PC-3 (cell line): ENCODE results near the gene LGALS3BP. TPM values are rescaled to one million over a fixed set of nuclear protein-coding genes. Genes with fewer than 3 reads are reported as not detected.
"Not testable (repeated sequence)": the region's sequence is repeated elsewhere in the genome, so short reads cannot be mapped to it uniquely, and the experiment has no call there.

Source experiments
- ATAC-seq: fragments of 200-7000 bp; cut with Tn5 transposase; 2 replicates; pipeline ENCODE4 v1.9.1; 2020; ENCODE audit warnings: mild to moderate bottlenecking, moderate library complexity
- BruUV-seq: library from RNA; stranded (reverse); fragments of 400-500 nt; replicated peaks from 2 replicates; lab custom pipeline; 2021; lab: Mats Ljungman, UMichigan
- CTCF ChIA-PET: fragments of 300-600 bp; sonication (Branson Sonifier 250); formaldehyde crosslinking; loops from one replicate; lab custom pipeline; 2022; ENCODE audit warnings: antibody characterized with exemption; lab: Charles Lee
- POLR2A ChIA-PET: fragments of 300-600 bp; sonication (Branson Sonifier 250); formaldehyde crosslinking; loops from one replicate; lab custom pipeline; 2022; ENCODE audit warnings: antibody characterized with exemption; ENCODE audit not compliant: unreplicated experiment; lab: Charles Lee
- DNase-seq: peaks from one replicate; pipeline ENCODE4 v3.0.0-alpha.2; 2015
- H2AFZ ChIP-seq: fragments of 300-600 bp; sonication (generic); 2 replicates; pipeline ENCODE4 v1.6.0; 2016; ENCODE audit warnings: antibody characterized with exemption, low read length
- H3F3A ChIP-seq: fragments of 300-600 bp; sonication (generic); one replicate; pipeline ENCODE4 v1.6.0; 2017; ENCODE audit warnings: antibody characterized with exemption, low read length, control low read depth, mild to moderate bottlenecking; ENCODE audit not compliant: unreplicated experiment
- H3K27ac ChIP-seq: fragments of 300-600 bp; sonication (generic); 2 replicates; pipeline ENCODE4 v1.5.1; 2016; ENCODE audit warnings: mild to moderate bottlenecking, low read length
- H3K27me3 ChIP-seq: fragments of 300-600 bp; sonication (generic); 2 replicates; pipeline ENCODE4 v1.6.1; 2016; ENCODE audit warnings: low read length, mixed read lengths
- H3K36me3 ChIP-seq: fragments of 300-600 bp; sonication (generic); 2 replicates; pipeline ENCODE4 v1.6.1; 2016; ENCODE audit warnings: low read depth, mixed run types, low read length, mixed read lengths
- H3K4me1 ChIP-seq: fragments of 300-600 bp; sonication (generic); 2 replicates; pipeline ENCODE4 v1.5.1; 2016; ENCODE audit warnings: low read length; ENCODE audit not compliant: insufficient read depth
- H3K4me2 ChIP-seq: fragments of 300-600 bp; sonication (generic); 2 replicates; pipeline ENCODE4 v1.6.0; 2016; ENCODE audit warnings: low read length
- H3K4me3 ChIP-seq: fragments of 300-600 bp; sonication (generic); 2 replicates; pipeline ENCODE4 v1.5.1; 2016; ENCODE audit warnings: mild to moderate bottlenecking, low read length, mixed read lengths
- H3K79me2 ChIP-seq: fragments of 300-600 bp; sonication (generic); 2 replicates; pipeline ENCODE4 v1.6.1; 2017; ENCODE audit warnings: low read length, mixed read lengths
- H3K9ac ChIP-seq: fragments of 300-600 bp; sonication (generic); 2 replicates; pipeline ENCODE4 v1.6.0; 2016; ENCODE audit warnings: mild to moderate bottlenecking, low read length
- H3K9me2 ChIP-seq: fragments of 300-600 bp; sonication (generic); replicated peaks from 2 replicates; pipeline ENCODE4 v1.6.1; 2016; ENCODE audit warnings: mixed run types, low read length, mixed read lengths
- H3K9me3 ChIP-seq: fragments of 300-600 bp; sonication (generic); 2 replicates; pipeline ENCODE4 v1.6.1; 2016; ENCODE audit warnings: low read length, mixed read lengths
- H4K20me1 ChIP-seq: fragments of 300-600 bp; sonication (generic); 2 replicates; pipeline ENCODE4 v1.6.1; 2016; ENCODE audit warnings: low read length, mixed read lengths
- EZH2 ChIP-seq: fragments of 300-600 bp; sonication (generic); IDR thresholded peaks from one replicate; pipeline ENCODE4 v1.6.1; 2017; ENCODE audit warnings: antibody characterized with exemption, mild to moderate bottlenecking, low read length; ENCODE audit not compliant: unreplicated experiment
- EZH2phosphoT487 ChIP-seq: fragments of 300-600 bp; sonication (generic); IDR thresholded peaks from 2 replicates; pipeline ENCODE4 v1.6.1; 2018; ENCODE audit warnings: mild to moderate bottlenecking, antibody characterized with exemption, low read length, borderline replicate concordance
- intact Hi-C: fragments of 100-400 bp; cut with micrococcal nuclease; formaldehyde crosslinking; loops from 2 replicates; pipeline ENCODE4 v1.9.0; 2023
- total RNA-seq: library from RNA; depleted of rRNA; stranded (reverse); fragments of >200 nt; gene quantifications from 2 replicates; pipeline ENCODE4 v1.2.3, GENCODE V29; 2014
- TF ChIP-seq, protein P1 (sequence below): fragments of 300-600 bp; sonication (generic); conservative IDR thresholded peaks from 2 replicates; pipeline ENCODE4 v1.5.1; 2017; ENCODE audit warnings: antibody characterized with exemption, low read depth, mild to moderate bottlenecking, low read length

LGALS3BP gene
- total RNA-seq, 1 experiment from 2014 or later, result 72.4 TPM

DNA sequence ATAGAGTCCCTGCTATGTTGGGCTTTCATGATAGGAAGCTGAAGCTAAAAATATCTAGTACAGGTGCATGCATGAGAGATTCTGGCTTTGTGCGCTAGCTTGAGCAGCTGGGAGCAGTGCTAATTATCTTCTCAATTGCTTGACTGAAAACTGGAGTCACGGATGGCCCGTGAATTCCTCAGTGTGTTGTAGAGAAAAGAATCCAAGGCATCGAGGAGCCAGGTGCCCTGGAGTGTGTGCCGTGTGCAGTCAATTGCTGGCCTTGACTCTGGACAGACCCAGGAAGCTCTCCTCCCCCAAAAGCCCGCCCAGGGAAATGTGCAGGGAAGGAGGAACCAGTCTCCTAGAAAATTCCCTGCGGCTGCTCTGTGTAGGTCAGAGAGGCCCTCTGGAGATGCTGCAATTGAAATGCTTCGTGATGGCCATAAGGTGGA is 14.2 kb downstream of the LGALS3BP start:
- CTCF ChIA-PET, result no interaction called here

DNA sequence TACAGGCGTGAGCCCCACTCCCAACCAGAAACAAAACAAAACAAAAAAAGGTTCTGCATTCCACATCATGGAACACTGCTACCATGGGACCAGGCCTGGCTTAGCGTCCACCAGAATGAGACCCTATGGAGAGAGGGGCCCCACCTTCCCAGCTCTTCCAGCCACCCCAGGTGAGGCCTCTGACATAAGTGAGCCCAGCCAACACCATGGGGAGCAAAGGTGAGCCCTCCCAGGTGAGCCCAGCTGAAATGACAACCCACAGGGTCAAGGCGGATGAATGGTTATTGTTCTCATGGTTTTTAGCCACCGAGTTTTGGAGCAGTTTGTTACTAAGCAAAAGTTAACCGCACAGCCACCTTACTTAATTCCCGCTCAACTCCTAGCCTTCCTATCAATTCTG is 16.3 kb downstream of the LGALS3BP start:
- BruUV-seq, result no TSS peak

More for the DNA sequence above, 14.2 kb downstream of the LGALS3BP start:
- ATAC-seq, result no peak
- TF ChIP-seq, protein P1, sequence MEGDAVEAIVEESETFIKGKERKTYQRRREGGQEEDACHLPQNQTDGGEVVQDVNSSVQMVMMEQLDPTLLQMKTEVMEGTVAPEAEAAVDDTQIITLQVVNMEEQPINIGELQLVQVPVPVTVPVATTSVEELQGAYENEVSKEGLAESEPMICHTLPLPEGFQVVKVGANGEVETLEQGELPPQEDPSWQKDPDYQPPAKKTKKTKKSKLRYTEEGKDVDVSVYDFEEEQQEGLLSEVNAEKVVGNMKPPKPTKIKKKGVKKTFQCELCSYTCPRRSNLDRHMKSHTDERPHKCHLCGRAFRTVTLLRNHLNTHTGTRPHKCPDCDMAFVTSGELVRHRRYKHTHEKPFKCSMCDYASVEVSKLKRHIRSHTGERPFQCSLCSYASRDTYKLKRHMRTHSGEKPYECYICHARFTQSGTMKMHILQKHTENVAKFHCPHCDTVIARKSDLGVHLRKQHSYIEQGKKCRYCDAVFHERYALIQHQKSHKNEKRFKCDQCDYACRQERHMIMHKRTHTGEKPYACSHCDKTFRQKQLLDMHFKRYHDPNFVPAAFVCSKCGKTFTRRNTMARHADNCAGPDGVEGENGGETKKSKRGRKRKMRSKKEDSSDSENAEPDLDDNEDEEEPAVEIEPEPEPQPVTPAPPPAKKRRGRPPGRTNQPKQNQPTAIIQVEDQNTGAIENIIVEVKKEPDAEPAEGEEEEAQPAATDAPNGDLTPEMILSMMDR, result no peak
- TF ChIP-seq EZH2, result no peak
- TF ChIP-seq EZH2phosphoT487, result no peak
- BruUV-seq, result no TSS peak
- Histone ChIP-seq H3K9ac (no peak overlapping the region), H3K9me3 (no peaks in the 10 kb centered on the region), H2AFZ (no peak overlapping the region), H3F3A (no peaks in the 10 kb centered on the region), H3K4me2 (no peak overlapping the region), H3K27me3 (no peaks in the 10 kb centered on the region), H3K4me1 (peaks cover 9% of the 10 kb centered on the region), H3K4me3 (no peak overlapping the region), H3K79me2 (no peaks in the 10 kb centered on the region), H4K20me1 (no peaks in the 10 kb centered on the region), H3K9me2 (no peaks in the 10 kb centered on the region), H3K36me3 (no peaks in the 10 kb centered on the region), H3K27ac (no peak overlapping the region)
- intact Hi-C loops, result no loop called here
- POLR2A ChIA-PET, result interaction anchor here (0.7 kb wide), 1 partner anchor 125 kb away, joined by 4 read pairs; the partner anchor contains the start of gene USP36
- no peak for DNase-seq

DNA sequence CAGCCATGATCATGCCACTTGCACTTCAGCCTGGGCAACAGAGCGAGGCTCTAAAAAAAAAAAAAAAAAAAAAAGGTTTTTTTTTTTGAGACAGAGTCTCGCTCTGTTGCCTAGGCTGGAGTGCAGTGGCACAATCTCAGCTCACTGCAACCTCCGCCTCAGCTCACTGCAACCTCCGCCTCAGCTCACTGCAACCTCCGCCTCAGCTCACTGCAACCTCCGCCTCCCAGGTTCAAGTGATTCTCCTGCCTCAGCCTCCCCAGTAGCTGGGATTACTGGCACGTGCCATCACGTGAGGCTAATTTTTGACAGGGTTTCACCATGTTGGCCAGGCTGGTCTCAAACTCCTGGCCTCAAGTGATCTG is 16.8 kb downstream of the LGALS3BP start:
- H2AFZ ChIP-seq, H3K9me3 ChIP-seq, H3F3A ChIP-seq, H3K27me3 ChIP-seq, ATAC-seq, H3K4me2 ChIP-seq, H4K20me1 ChIP-seq, H3K9me2 ChIP-seq, intact Hi-C loops, H3K36me3 ChIP-seq, POLR2A ChIA-PET, H3K27ac ChIP-seq, H3K79me2 ChIP-seq, BruUV-seq, DNase-seq, H3K4me3 ChIP-seq, H3K9ac ChIP-seq: not testable (repeated sequence)
- CTCF ChIA-PET, result interaction anchor here (1.0 kb wide), 1 partner anchor 80 kb away, joined by 3 read pairs; no protein-coding TSS in a partner anchor
- peaks cover 14% of the 10 kb centered on the region for H3K4me1 ChIP-seq

More for the DNA sequence above, 16.3 kb downstream of the LGALS3BP start:
- Histone ChIP-seq H3K4me3 (no peak overlapping the region), H3K4me1 (peaks cover 13% of the 10 kb centered on the region), H3K9ac (no peak overlapping the region), H3K9me3 (no peaks in the 10 kb centered on the region), H3K9me2 (no peaks in the 10 kb centered on the region), H3K27ac (no peak overlapping the region), H2AFZ (no peak overlapping the region), H3K27me3 (no peaks in the 10 kb centered on the region), H4K20me1 (no peaks in the 10 kb centered on the region), H3F3A (no peaks in the 10 kb centered on the region), H3K4me2 (no peak overlapping the region), H3K79me2 (no peaks in the 10 kb centered on the region), H3K36me3 (no peaks in the 10 kb centered on the region)
- TF ChIP-seq EZH2 (no peak), EZH2phosphoT487 (no peak)
- TF ChIP-seq, protein P1, result no peak
- ATAC-seq, result no peak
- ChIA-PET POLR2A (no interaction called here), CTCF (no interaction called here)
- intact Hi-C loops, result no loop called here
- DNase-seq, result no peak
